Measurements from ENCODE around the gene FERMT3.

Gene FERMT3

DNA sequence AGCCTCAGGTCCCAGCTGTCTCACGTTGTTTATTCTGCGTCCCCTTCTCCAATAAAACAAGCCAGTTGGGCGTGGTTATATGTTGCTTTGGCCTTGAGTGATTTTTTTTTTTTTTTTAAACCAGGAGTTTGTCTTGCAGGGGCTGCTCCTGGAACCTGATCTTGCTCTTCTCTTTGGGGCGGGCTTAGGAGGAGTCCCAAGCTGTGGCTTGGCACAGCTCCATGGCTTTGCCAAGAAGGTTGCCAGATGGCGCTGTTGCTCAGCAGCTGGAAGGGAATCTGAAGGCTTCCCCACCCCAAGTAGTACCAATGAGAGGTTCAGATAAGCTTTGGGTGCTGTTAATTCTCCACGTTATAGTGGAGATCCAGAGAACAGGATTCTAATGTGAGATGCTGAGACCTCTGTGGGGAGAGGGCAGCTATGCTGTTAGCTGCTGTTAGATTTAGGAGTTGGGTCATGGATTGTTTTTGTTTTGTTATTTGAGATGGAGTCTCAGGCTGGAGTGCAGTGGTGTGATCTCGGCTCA is 2.0 kb upstream of the FERMT3 start:
- TF ChIP-seq, protein P1, sequence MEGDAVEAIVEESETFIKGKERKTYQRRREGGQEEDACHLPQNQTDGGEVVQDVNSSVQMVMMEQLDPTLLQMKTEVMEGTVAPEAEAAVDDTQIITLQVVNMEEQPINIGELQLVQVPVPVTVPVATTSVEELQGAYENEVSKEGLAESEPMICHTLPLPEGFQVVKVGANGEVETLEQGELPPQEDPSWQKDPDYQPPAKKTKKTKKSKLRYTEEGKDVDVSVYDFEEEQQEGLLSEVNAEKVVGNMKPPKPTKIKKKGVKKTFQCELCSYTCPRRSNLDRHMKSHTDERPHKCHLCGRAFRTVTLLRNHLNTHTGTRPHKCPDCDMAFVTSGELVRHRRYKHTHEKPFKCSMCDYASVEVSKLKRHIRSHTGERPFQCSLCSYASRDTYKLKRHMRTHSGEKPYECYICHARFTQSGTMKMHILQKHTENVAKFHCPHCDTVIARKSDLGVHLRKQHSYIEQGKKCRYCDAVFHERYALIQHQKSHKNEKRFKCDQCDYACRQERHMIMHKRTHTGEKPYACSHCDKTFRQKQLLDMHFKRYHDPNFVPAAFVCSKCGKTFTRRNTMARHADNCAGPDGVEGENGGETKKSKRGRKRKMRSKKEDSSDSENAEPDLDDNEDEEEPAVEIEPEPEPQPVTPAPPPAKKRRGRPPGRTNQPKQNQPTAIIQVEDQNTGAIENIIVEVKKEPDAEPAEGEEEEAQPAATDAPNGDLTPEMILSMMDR (IDR thresholded peaks at IDR 0.05): peak; percentile 92
- TF ChIP-seq ZFX (IDR thresholded peaks at IDR 0.05; ENCODE audit: borderline replicate concordance): no peak
- peak overlapping the region; percentile 40 for H3K27ac ChIP-seq

DNA sequence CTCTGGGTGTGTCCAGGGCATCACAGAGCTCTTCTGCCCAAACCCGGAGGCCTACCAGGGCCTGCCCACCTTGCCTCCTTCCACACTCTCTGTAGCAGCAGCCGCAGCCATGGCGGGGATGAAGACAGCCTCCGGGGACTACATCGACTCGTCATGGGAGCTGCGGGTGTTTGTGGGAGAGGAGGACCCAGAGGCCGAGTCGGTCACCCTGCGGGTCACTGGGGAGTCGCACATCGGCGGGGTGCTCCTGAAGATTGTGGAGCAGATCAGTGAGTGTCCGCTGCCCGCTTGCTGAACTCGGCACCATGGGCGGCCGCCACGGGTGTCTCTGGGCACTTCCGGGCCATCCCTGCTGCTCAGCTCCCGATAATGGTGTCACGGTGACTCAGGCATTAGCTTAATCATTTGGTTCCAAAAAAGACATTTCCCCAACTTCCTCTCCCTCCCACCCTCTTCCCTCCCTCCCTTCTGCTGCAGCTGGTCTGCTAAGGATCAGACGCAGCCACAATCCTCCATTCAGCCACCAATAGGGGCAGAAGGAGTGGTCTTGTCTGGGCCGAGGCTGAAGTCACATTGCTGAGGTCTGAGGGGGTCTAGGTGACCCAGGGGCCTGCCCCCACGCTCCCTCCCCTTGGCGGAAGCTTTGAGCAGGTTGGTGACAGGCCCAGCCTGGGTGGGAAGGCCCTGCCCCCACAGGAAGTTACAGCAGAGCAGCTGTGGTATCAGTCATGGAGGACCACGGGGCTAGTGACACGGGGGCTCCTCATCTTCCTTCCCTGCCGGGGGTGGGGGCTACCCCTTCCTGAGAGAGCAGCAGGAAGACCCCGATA is 950 bp downstream of the FERMT3 start:
- no peak overlapping the region for H3K27ac ChIP-seq
- TF ChIP-seq, protein P1 (IDR thresholded peaks at IDR 0.05): no peak
- TF ChIP-seq ZFX (IDR thresholded peaks at IDR 0.05; ENCODE audit: borderline replicate concordance): no peak

DNA sequence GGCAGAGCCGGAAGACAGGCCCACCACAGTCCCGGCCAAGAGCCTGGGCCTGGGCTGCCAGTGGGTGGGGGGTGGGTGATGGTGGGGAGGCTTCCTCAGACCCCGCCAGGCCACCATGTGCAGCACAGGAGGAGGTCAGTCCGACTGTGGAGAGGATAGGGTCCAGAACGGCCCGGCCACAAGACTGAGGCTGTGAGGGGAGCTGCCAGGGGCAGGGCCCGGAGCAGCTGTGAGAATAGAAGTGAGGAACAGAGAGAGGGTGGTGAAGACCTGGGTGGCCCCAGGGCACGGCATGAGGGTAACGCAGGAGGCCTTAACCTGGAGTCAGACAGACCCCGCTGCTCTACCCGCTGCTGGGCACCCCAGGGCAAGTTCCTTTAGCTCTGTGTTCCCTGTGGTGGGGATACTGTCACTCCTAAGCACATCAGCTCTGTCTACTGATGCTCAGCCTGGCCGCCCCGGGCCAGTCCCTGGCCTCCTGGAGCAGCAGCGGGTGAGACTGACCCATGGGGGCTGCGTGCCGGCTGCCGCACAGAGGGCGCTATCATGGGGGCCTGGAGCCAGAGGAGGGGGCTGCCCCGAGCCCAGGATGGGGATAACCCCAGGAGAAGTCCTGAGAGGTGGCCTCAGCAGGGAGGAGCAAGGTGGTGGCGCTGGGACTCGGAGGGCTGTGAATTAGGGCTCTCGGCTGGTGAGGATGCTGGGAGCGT is 1.7 kb downstream of the FERMT3 start:
- no peak overlapping the region for H3K27ac ChIP-seq
- TF ChIP-seq, protein P1 (IDR thresholded peaks at IDR 0.05): no peak
- TF ChIP-seq ZFX (IDR thresholded peaks at IDR 0.05; ENCODE audit: borderline replicate concordance): no peak

DNA sequence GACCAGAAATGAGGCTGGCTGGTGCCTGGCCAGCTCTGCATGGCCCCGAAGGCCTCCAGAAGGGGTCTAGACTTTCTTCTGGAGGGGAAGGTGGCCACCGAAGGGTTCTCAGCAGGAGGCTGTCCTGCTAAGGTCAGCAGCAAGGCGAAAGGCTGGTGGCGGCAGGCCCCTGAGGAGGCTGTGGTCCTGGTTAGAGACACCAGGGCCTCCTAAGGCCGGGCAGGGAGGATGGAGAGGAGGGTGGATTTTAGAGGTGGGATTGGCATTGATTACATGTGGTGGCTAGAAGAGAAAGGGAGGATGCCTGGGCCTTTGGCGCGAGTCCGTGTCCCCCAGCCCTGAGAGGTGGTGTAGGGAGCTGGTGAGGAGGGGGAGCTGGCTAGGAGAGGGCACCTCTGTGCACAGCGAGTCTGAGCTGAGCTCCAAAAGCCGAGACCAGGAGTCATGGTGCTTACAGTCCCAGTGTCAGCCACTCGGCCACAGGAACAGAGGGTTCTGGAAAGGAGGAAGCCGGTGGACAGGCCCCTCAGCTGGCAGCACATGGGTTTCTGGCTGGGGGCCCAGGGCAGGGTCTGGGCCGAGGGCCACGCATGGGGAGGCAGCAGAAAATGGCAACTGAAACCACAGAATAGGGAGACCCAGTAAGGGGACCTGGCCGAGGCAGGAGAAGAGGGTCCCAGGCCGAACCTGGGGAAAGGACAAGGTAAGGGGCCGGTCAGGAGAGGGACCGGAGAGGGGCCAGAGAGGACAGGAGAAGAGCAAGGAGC is 2.5 kb downstream of the FERMT3 start:
- no peak for TF ChIP-seq ZFX (IDR thresholded peaks at IDR 0.05; ENCODE audit: borderline replicate concordance)
- TF ChIP-seq, protein P1 (IDR thresholded peaks at IDR 0.05): no peak
- no peak overlapping the region for H3K27ac ChIP-seq

DNA sequence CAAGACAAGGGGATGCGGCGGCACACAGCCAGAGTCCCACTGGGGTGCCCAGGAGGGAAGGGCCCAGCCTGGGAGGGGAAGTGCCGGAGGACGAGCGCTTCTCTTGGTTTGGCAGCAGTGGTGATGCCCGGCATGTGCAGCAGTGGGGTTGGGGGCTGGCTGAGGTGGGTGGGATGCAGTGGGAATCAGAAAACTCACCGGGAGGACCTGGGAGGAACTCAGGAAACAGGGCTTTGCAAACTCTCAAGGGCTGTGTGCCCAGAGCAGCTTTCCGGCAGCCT is 3.0 kb downstream of the FERMT3 start:
- H3K27ac ChIP-seq: no peak overlapping the region
- TF ChIP-seq ZFX (IDR thresholded peaks at IDR 0.05; ENCODE audit: borderline replicate concordance): no peak
- TF ChIP-seq, protein P1 (IDR thresholded peaks at IDR 0.05): no peak

DNA sequence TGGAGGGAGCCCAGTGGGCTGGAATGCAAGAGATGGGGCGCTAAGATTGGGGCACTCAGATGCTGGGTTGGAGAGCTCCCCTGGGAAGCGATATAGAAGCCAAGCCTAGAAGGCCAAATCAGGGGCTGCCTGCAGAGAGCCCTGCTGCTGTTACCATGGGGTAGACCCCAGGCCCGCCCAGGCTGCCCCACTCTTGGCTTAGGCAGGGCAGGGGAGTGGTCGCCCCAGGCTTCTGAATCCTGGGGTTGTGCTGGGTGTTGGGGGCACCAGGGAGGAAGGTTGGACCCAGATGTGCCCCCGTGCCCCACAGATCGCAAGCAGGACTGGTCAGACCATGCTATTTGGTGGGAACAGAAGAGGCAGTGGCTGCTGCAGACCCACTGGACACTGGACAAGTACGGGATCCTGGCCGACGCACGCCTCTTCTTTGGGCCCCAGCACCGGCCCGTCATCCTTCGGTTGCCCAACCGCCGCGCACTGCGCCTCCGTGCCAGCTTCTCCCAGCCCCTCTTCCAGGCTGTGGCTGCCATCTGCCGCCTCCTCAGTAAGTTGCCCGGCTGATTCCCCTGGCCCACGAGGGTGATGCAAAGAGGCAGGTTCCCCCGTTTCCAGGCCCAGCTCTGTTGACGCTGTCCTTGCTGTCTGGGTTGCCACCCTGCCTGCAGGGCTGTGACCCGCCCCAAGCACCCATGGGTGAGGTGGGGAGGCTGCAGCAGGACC is 3.9 kb downstream of the FERMT3 start:
- no peak overlapping the region for H3K27ac ChIP-seq
- no peak for TF ChIP-seq ZFX (IDR thresholded peaks at IDR 0.05; ENCODE audit: borderline replicate concordance)
